OCI-M1 (cell line): ENCODE measurements around the gene APOBEC2.

ENCODE experiments used
- DNase-seq: peaks from one replicate; lab custom pipeline; 2025; lab: John Stamatoyannopoulos, UW

Gene APOBEC2

GRCh38 chr6:41059556-41059955 is 6.6 kb downstream of the APOBEC2 start:
- DNase-seq, result no peak

GRCh38 chr6:41061196-41061726 is 8.3 kb downstream of the APOBEC2 start:
- DNase-seq, result no peak

- no peak for DNase-seq
These were observed 9.1 kb downstream of the APOBEC2 start for GRCh38 chr6:41062056-41062455.

- no peak for DNase-seq
These were observed 10.9 kb downstream of the APOBEC2 start for GRCh38 chr6:41063884-41064285.

- DNase-seq, result no peak
These were observed 11.8 kb downstream of the APOBEC2 start for GRCh38 chr6:41064841-41065240.

GRCh38 chr6:41065550-41066026 is 12.6 kb downstream of the APOBEC2 start:
- DNase-seq, result no peak

- DNase-seq, result peak; percentile 86
These were observed 13.9 kb downstream of the APOBEC2 start for GRCh38 chr6:41066867-41067304.

- no peak for DNase-seq
These were observed 18.5 kb downstream of the APOBEC2 start for GRCh38 chr6:41071501-41071922.

- DNase-seq, result peak; percentile 100
These were observed 19.2 kb downstream of the APOBEC2 start, which contains the start of gene OARD1 for GRCh38 chr6:41071923-41072835. TSS of gene OARD1 (minus strand) at chr6:41072356. CDS start at chr6:41071634, 722 bp downstream.

- peak; percentile 100 for DNase-seq
These were observed 19.8 kb downstream of the APOBEC2 start, which contains the start of gene NFYA for GRCh38 chr6:41072836-41073202. TSS of gene NFYA (plus strand) at chr6:41072974. CDS start at chr6:41079090, 6,116 bp downstream.

- DNase-seq, result peak; percentile 92
These were observed 20.4 kb downstream of the APOBEC2 start for GRCh38 chr6:41073203-41073967.

GRCh38 chr6:41073968-41074691 is 21.1 kb downstream of the APOBEC2 start:
- DNase-seq, result peak; percentile 76

GRCh38 chr6:41074692-41075436 is 21.9 kb downstream of the APOBEC2 start:
- peak; percentile 71 for DNase-seq

GRCh38 chr6:41075651-41076626 is 22.9 kb downstream of the APOBEC2 start:
- peak; percentile 42 for DNase-seq

GRCh38 chr6:41077536-41077935 is 24.5 kb downstream of the APOBEC2 start:
- DNase-seq, result no peak

GRCh38 chr6:41078101-41078500 is 25.1 kb downstream of the APOBEC2 start:
- no peak for DNase-seq

- no peak for DNase-seq
These were observed 26.1 kb downstream of the APOBEC2 start for GRCh38 chr6:41079080-41079479.

GRCh38 chr6:41080621-41081020 is 27.6 kb downstream of the APOBEC2 start:
- DNase-seq, result no peak

- DNase-seq, result no peak
These were observed 30.1 kb downstream of the APOBEC2 start for GRCh38 chr6:41083072-41083471.

GRCh38 chr6:41085182-41085581 is 32.2 kb downstream of the APOBEC2 start:
- no peak for DNase-seq
